ENCODE results near the gene SYCP3. TPM values are rescaled to one million over a fixed set of nuclear protein-coding genes. Genes with fewer than 3 reads are reported as not detected.
"Not testable (repeated sequence)": the region's sequence is repeated elsewhere in the genome, so short reads cannot be mapped to it uniquely, and the experiment has no call there.

Gene SYCP3
- total and polyA plus RNA-seq, 5 donors from 2014 or later, result 0.03 to 0.27 (median 0.23) TPM; not detected in 2

GRCh38 chr12:101745481-101745880 lies 6.2 kb upstream of the SYCP3 start:
- DNase-seq (no peak), ATAC-seq (ENCODE audit: low read depth in 2 of 2) (no peak)
- Histone ChIP-seq H3K27ac (ENCODE audit: insufficient read depth, low read length, poor library complexity, severe bottlenecking) (no peak overlapping the region), H3K4me3 (ENCODE audit: low read depth, low read length) (no peak overlapping the region), H3K4me1 (ENCODE audit: control insufficient read depth, insufficient read depth, low read length, poor library complexity, severe bottlenecking) (peaks cover 10% of the 10 kb centered on the region), H3K36me3 (ENCODE audit: control insufficient read depth, insufficient read depth, low read length) (peaks cover 29% of the 10 kb centered on the region), H3K27me3 (ENCODE audit: control insufficient read depth, insufficient read depth, low read length) (no peaks in the 10 kb centered on the region), H3K9me3 (ENCODE audit: control insufficient read depth in 2 of 2, low read length in 2 of 2) (no peaks in the 10 kb centered on the region)
- H3K36me3 Mint-ChIP-seq, result peaks cover 45% of the 10 kb centered on the region
- H3K4me3 Mint-ChIP-seq, result no peak overlapping the region
- peaks cover 0 to 13% (median 5%) of the 10 kb centered on the region in 4 donors for H3K4me1 Mint-ChIP-seq
- no peaks in the 10 kb centered on the region for H3K27me3 Mint-ChIP-seq
- no peak overlapping the region for H3K27ac Mint-ChIP-seq
- no peaks in the 10 kb centered on the region for H3K9me3 Mint-ChIP-seq

- H3K27me3 ChIP-seq (ENCODE audit: control insufficient read depth, insufficient read depth, low read length), result no peaks in the 10 kb centered on the region
- no peaks in the 10 kb centered on the region for H3K9me3 ChIP-seq (ENCODE audit: control insufficient read depth in 2 of 2, low read length in 2 of 2)
- H3K27ac ChIP-seq (ENCODE audit: insufficient read depth, low read length, poor library complexity, severe bottlenecking), result no peak overlapping the region
- ATAC-seq (ENCODE audit: low read depth in 2 of 2) (peak; percentile 61 to 65), DNase-seq (peak in 2 of 3 donors; percentile 27 to 41)
- Mint-ChIP-seq H3K27ac (peak overlapping the region; percentile 14 to 91 (median 82)), H3K9me3 (no peaks in the 10 kb centered on the region), H3K4me3 (peak overlapping the region in 1 of 4 donors; percentile 44), H3K36me3 (peaks cover 36% of the 10 kb centered on the region), H3K4me1 (peaks cover 0 to 13% (median 3%) of the 10 kb centered on the region in 4 donors), H3K27me3 (no peaks in the 10 kb centered on the region)
- H3K36me3 ChIP-seq (ENCODE audit: control insufficient read depth, insufficient read depth, low read length), result peaks cover 18% of the 10 kb centered on the region
- peaks cover 10% of the 10 kb centered on the region for H3K4me1 ChIP-seq (ENCODE audit: control insufficient read depth, insufficient read depth, low read length, poor library complexity, severe bottlenecking)
- H3K4me3 ChIP-seq (ENCODE audit: low read depth, low read length), result no peak overlapping the region
Observed at GRCh38 chr12:101743724-101744472, 4.6 kb upstream of the SYCP3 start.

- Histone ChIP-seq H3K27me3 (ENCODE audit: control insufficient read depth, insufficient read depth, low read length) (no peaks in the 10 kb centered on the region), H3K9me3 (ENCODE audit: control insufficient read depth in 2 of 2, low read length in 2 of 2) (no peaks in the 10 kb centered on the region), H3K27ac (ENCODE audit: insufficient read depth, low read length, poor library complexity, severe bottlenecking) (no peak overlapping the region), H3K36me3 (ENCODE audit: control insufficient read depth, insufficient read depth, low read length) (peaks cover 13% of the 10 kb centered on the region), H3K4me3 (ENCODE audit: low read depth, low read length) (no peak overlapping the region), H3K4me1 (ENCODE audit: control insufficient read depth, insufficient read depth, low read length, poor library complexity, severe bottlenecking) (peaks cover 10% of the 10 kb centered on the region)
- Mint-ChIP-seq H3K27me3 (no peaks in the 10 kb centered on the region), H3K4me3 (no peak overlapping the region), H3K4me1 (peaks cover 0 to 13% (median 3%) of the 10 kb centered on the region in 4 donors), H3K36me3 (peaks cover 29% of the 10 kb centered on the region), H3K27ac (peak overlapping the region; percentile 82 to 91 (median 87)), H3K9me3 (no peaks in the 10 kb centered on the region)
- ATAC-seq (ENCODE audit: low read depth in 2 of 2) (no peak), DNase-seq (no peak)
Observed at GRCh38 chr12:101743242-101743641, 4.0 kb upstream of the SYCP3 start.

- no peaks in the 10 kb centered on the region for H3K9me3 ChIP-seq (ENCODE audit: control insufficient read depth in 2 of 2, low read length in 2 of 2)
- H3K4me3 Mint-ChIP-seq, result no peak overlapping the region
- H3K27me3 Mint-ChIP-seq, result no peaks in the 10 kb centered on the region
- no peak for ATAC-seq (ENCODE audit: low read depth in 2 of 2)
- peaks cover 0 to 13% (median 3%) of the 10 kb centered on the region in 4 donors for H3K4me1 Mint-ChIP-seq
- peaks cover 1% of the 10 kb centered on the region for H3K36me3 ChIP-seq (ENCODE audit: control insufficient read depth, insufficient read depth, low read length)
- peaks cover 10% of the 10 kb centered on the region for H3K4me1 ChIP-seq (ENCODE audit: control insufficient read depth, insufficient read depth, low read length, poor library complexity, severe bottlenecking)
- H3K27ac Mint-ChIP-seq, result no peak overlapping the region
- H3K27me3 ChIP-seq (ENCODE audit: control insufficient read depth, insufficient read depth, low read length), result no peaks in the 10 kb centered on the region
- no peak for DNase-seq
- peaks cover 16% of the 10 kb centered on the region for H3K36me3 Mint-ChIP-seq
- no peak overlapping the region for H3K27ac ChIP-seq (ENCODE audit: insufficient read depth, low read length, poor library complexity, severe bottlenecking)
- no peaks in the 10 kb centered on the region for H3K9me3 Mint-ChIP-seq
- no peak overlapping the region for H3K4me3 ChIP-seq (ENCODE audit: low read depth, low read length)
Observed at GRCh38 chr12:101740980-101741379, 1.7 kb upstream of the SYCP3 start.

- DNase-seq (no peak), ATAC-seq (ENCODE audit: low read depth in 2 of 2) (no peak)
- Histone ChIP-seq H3K4me3 (ENCODE audit: low read depth, low read length) (no peak overlapping the region), H3K27ac (ENCODE audit: insufficient read depth, low read length, poor library complexity, severe bottlenecking) (no peak overlapping the region), H3K9me3 (ENCODE audit: control insufficient read depth in 2 of 2, low read length in 2 of 2) (no peaks in the 10 kb centered on the region), H3K36me3 (ENCODE audit: control insufficient read depth, insufficient read depth, low read length) (no peaks in the 10 kb centered on the region), H3K4me1 (ENCODE audit: control insufficient read depth, insufficient read depth, low read length, poor library complexity, severe bottlenecking) (peaks cover 10% of the 10 kb centered on the region), H3K27me3 (ENCODE audit: control insufficient read depth, insufficient read depth, low read length) (no peaks in the 10 kb centered on the region)
- Mint-ChIP-seq H3K36me3 (peaks cover 16% of the 10 kb centered on the region), H3K4me3 (no peak overlapping the region), H3K9me3 (no peaks in the 10 kb centered on the region), H3K27ac (no peak overlapping the region), H3K27me3 (no peaks in the 10 kb centered on the region), H3K4me1 (peaks cover 0 to 13% (median 3%) of the 10 kb centered on the region in 4 donors)
Observed at GRCh38 chr12:101740566-101740965, 1.3 kb upstream of the SYCP3 start.

- Mint-ChIP-seq H3K27ac (peak overlapping the region in 1 of 3 donors; percentile 7), H3K9me3 (no peaks in the 10 kb centered on the region), H3K36me3 (no peaks in the 10 kb centered on the region), H3K4me3 (no peak overlapping the region), H3K4me1 (peaks cover 0 to 2% (median 0%) of the 10 kb centered on the region in 4 donors), H3K27me3 (no peaks in the 10 kb centered on the region)
- Histone ChIP-seq H3K4me1 (ENCODE audit: control insufficient read depth, insufficient read depth, low read length, poor library complexity, severe bottlenecking) (no peaks in the 10 kb centered on the region), H3K4me3 (ENCODE audit: low read depth, low read length) (no peak overlapping the region), H3K27me3 (ENCODE audit: control insufficient read depth, insufficient read depth, low read length) (no peaks in the 10 kb centered on the region), H3K9me3 (ENCODE audit: control insufficient read depth in 2 of 2, low read length in 2 of 2) (no peaks in the 10 kb centered on the region), H3K36me3 (ENCODE audit: control insufficient read depth, insufficient read depth, low read length) (no peaks in the 10 kb centered on the region), H3K27ac (ENCODE audit: insufficient read depth, low read length, poor library complexity, severe bottlenecking) (no peak overlapping the region)
- no peak for DNase-seq
- ATAC-seq (ENCODE audit: low read depth in 2 of 2), result no peak
Observed at GRCh38 chr12:101737476-101737875, 1.8 kb downstream of the SYCP3 start.

GRCh38 chr12:101734482-101734881 lies 4.8 kb downstream of the SYCP3 start:
- ATAC-seq (ENCODE audit: low read depth in 2 of 2), result not testable (repeated sequence)

GRCh38 chr12:101733166-101733565 lies 6.1 kb downstream of the SYCP3 start:
- Histone ChIP-seq H3K27me3 (ENCODE audit: control insufficient read depth, insufficient read depth, low read length) (no peaks in the 10 kb centered on the region), H3K4me1 (ENCODE audit: control insufficient read depth, insufficient read depth, low read length, poor library complexity, severe bottlenecking) (no peaks in the 10 kb centered on the region), H3K27ac (ENCODE audit: insufficient read depth, low read length, poor library complexity, severe bottlenecking) (no peak overlapping the region), H3K36me3 (ENCODE audit: control insufficient read depth, insufficient read depth, low read length) (peaks cover 2% of the 10 kb centered on the region), H3K4me3 (ENCODE audit: low read depth, low read length) (no peak overlapping the region), H3K9me3 (ENCODE audit: control insufficient read depth in 2 of 2, low read length in 2 of 2) (no peaks in the 10 kb centered on the region)
- no peaks in the 10 kb centered on the region for H3K4me1 Mint-ChIP-seq
- H3K4me3 Mint-ChIP-seq, result no peak overlapping the region
- DNase-seq (no peak), ATAC-seq (ENCODE audit: low read depth in 2 of 2) (no peak)
- peaks cover 13% of the 10 kb centered on the region for H3K36me3 Mint-ChIP-seq
- H3K9me3 Mint-ChIP-seq, result peaks cover 0 to 1% (median 0%) of the 10 kb centered on the region in 7 donors
- H3K27me3 Mint-ChIP-seq, result no peaks in the 10 kb centered on the region
- no peak overlapping the region for H3K27ac Mint-ChIP-seq

More at GRCh38 chr12:101734482-101734881, 4.8 kb downstream of the SYCP3 start:
- not testable (repeated sequence) for H3K4me1 ChIP-seq (ENCODE audit: control insufficient read depth, insufficient read depth, low read length, poor library complexity, severe bottlenecking); H3K4me3 ChIP-seq (ENCODE audit: low read depth, low read length); H3K27ac Mint-ChIP-seq; H3K36me3 ChIP-seq (ENCODE audit: control insufficient read depth, insufficient read depth, low read length); DNase-seq; H3K4me3 Mint-ChIP-seq; H3K9me3 Mint-ChIP-seq; H3K4me1 Mint-ChIP-seq; H3K27me3 ChIP-seq (ENCODE audit: control insufficient read depth, insufficient read depth, low read length); H3K27me3 Mint-ChIP-seq; H3K27ac ChIP-seq (ENCODE audit: insufficient read depth, low read length, poor library complexity, severe bottlenecking); H3K9me3 ChIP-seq (ENCODE audit: control insufficient read depth in 2 of 2, low read length in 2 of 2)
- peaks cover 11% of the 10 kb centered on the region for H3K36me3 Mint-ChIP-seq

Data from CD4-positive, CD25-positive, alpha-beta regulatory T cell (primary cell).